Peyer's patch (tissue), 4 donors: ENCODE results near the gene PRDM5. TPM values are rescaled to one million over a fixed set of nuclear protein-coding genes. Genes with fewer than 3 reads are reported as not detected.

Source experiments
- DNase-seq, 3 donors: peaks; one replicate each; pipeline ENCODE4 v3.0.0-alpha.2; 2017 to 2019
- H3K27ac ChIP-seq, 4 donors: fragments of 200-600 bp; sonication (generic); one replicate each; pipeline ENCODE4 v1.5.1; 2016 to 2019
- H3K27me3 ChIP-seq, 2 donors: fragments of 200-600 bp; sonication (generic); one replicate each; pipeline ENCODE4 v1.5.1; 2019
- H3K36me3 ChIP-seq, 3 donors: fragments of 200-600 bp; sonication (generic); one replicate each; pipeline ENCODE4 v1.5.1; 2016 to 2019
- H3K4me1 ChIP-seq, 4 donors: fragments of 200-600 bp; sonication (generic); one replicate each; pipeline ENCODE4 v1.5.1; 2016 to 2019
- H3K4me3 ChIP-seq, 4 donors: fragments of 200-600 bp; sonication (generic); 1 replicate in 3 of 4; 2 replicates in 1 of 4; pipeline ENCODE4 v1.5.1; 2016 to 2019; ENCODE audit warnings: mild to moderate bottlenecking in 1 of 4
- H3K9me3 ChIP-seq, 4 donors: fragments of 200-600 bp; sonication (generic); one replicate each; pipeline ENCODE4 v1.5.1; 2016 to 2019; ENCODE audit warnings: mild to moderate bottlenecking in 1 of 4
- POLR2A ChIP-seq, 2 donors: fragments of 450-650 bp; IDR thresholded peaks; one replicate each; pipeline ENCODE4 v1.5.1; 2017; ENCODE audit warnings: antibody characterized with exemption in 2 of 2, mild to moderate bottlenecking in 2 of 2, moderate library complexity in 2 of 2
- total RNA-seq, 4 donors: library from RNA; depleted of rRNA; stranded (reverse); fragments of >200 nt; gene quantifications; one replicate each; pipeline ENCODE4 v1.1.0, GENCODE V29; 2016
- TF ChIP-seq, protein P1 (sequence below), 6 experiments: fragments of 450-650 bp in 4 of 6; fragments of 200-600 bp in 2 of 6; sonication (generic) in 1 of 6; IDR thresholded peaks; one replicate each; pipeline ENCODE4 v1.5.1; 2017 to 2019; ENCODE audit warnings: antibody characterized with exemption in 6 of 6, mild to moderate bottlenecking in 3 of 6, moderate library complexity in 1 of 6

The PRDM5 gene
- total RNA-seq, 4 donors from 2014 or later = 3.9 to 9.9 (median 5.3) TPM

DNA sequence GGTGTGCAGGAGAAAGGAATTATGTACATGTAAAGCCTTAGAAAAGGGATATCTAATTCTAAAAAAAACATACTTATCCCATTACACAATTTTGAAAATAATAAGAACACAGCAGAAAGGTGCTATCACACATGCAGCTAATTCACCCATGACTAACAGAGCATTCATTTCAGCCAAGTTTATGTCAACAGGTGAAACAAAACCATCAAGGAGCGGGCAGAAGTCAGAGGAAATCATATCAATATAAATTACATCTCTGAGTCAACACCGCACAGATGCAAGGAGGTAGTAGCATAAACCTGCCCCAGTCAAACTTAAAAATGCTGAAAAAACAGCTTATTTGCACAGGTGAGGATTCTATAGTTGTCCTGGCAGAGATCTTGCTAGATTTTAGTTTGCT is 197.9 kb downstream of the PRDM5 start:
- H3K9me3 ChIP-seq = no peaks in the 10 kb centered on the region
- TF ChIP-seq, protein P1, sequence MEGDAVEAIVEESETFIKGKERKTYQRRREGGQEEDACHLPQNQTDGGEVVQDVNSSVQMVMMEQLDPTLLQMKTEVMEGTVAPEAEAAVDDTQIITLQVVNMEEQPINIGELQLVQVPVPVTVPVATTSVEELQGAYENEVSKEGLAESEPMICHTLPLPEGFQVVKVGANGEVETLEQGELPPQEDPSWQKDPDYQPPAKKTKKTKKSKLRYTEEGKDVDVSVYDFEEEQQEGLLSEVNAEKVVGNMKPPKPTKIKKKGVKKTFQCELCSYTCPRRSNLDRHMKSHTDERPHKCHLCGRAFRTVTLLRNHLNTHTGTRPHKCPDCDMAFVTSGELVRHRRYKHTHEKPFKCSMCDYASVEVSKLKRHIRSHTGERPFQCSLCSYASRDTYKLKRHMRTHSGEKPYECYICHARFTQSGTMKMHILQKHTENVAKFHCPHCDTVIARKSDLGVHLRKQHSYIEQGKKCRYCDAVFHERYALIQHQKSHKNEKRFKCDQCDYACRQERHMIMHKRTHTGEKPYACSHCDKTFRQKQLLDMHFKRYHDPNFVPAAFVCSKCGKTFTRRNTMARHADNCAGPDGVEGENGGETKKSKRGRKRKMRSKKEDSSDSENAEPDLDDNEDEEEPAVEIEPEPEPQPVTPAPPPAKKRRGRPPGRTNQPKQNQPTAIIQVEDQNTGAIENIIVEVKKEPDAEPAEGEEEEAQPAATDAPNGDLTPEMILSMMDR (IDR thresholded peaks at IDR 0.05) = no peak
- no peak for TF ChIP-seq POLR2A (IDR thresholded peaks at IDR 0.05)
- no peak overlapping the region for H3K27ac ChIP-seq
- H3K27me3 ChIP-seq = no peaks in the 10 kb centered on the region
- no peaks in the 10 kb centered on the region for H3K4me1 ChIP-seq
- H3K4me3 ChIP-seq = no peak overlapping the region
- H3K36me3 ChIP-seq = no peaks in the 10 kb centered on the region
- no peak for DNase-seq

DNA sequence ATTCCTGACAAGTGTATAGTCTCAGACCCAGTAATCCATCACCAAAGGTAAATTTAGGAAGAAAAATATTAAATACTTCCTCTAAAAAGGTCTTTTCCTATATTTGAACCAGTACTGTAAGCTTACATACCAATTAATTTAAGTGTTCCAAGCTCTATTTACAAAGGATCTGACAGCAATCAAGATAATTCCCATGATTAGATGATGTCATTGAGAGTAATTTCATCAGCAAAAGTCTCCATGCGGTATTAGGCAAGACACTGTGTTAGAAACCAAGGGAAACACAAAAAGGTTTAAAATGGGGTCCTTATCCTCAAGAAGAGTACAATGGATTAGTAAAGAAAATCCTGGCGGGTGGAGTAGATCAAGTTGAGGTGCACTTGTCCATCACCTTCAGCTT is 198.5 kb downstream of the PRDM5 start:
- TF ChIP-seq, protein P1 (IDR thresholded peaks at IDR 0.05) = no peak
- TF ChIP-seq POLR2A (IDR thresholded peaks at IDR 0.05) = no peak
- no peaks in the 10 kb centered on the region for H3K36me3 ChIP-seq
- H3K27ac ChIP-seq = no peak overlapping the region
- no peaks in the 10 kb centered on the region for H3K4me1 ChIP-seq
- no peak overlapping the region for H3K4me3 ChIP-seq
- no peaks in the 10 kb centered on the region for H3K9me3 ChIP-seq
- H3K27me3 ChIP-seq = no peaks in the 10 kb centered on the region
- DNase-seq = no peak

GRCh38 chr4:120723105-120723504 is 199.4 kb downstream of the PRDM5 start:
- Histone ChIP-seq H3K27ac (no peak overlapping the region), H3K4me3 (no peak overlapping the region), H3K36me3 (no peaks in the 10 kb centered on the region), H3K4me1 (no peaks in the 10 kb centered on the region), H3K27me3 (no peaks in the 10 kb centered on the region), H3K9me3 (no peaks in the 10 kb centered on the region)
- DNase-seq = no peak
- TF ChIP-seq, protein P1 (IDR thresholded peaks at IDR 0.05) = no peak
- TF ChIP-seq POLR2A (IDR thresholded peaks at IDR 0.05) = no peak

DNA sequence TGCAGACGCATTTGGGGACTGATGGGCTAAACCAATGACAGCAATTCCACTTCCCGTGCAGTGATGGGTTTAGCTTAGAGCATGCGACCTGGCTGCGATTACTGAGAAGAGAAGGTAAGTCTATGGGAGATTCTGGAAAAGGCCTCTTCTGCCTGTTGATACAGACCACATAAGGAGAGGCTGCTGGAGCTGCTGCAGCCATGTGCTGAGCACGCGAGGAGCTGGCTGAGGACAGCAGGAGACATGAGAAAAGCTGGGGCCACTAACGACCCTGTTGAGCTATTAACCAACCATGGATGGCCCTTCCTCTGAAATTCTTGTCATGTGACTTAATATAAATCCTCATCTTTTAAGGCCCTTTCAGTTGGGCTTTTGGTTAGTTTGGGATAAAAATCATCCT is 199.9 kb downstream of the PRDM5 start:
- no peaks in the 10 kb centered on the region for H3K36me3 ChIP-seq
- no peak overlapping the region for H3K27ac ChIP-seq
- H3K9me3 ChIP-seq = no peaks in the 10 kb centered on the region
- H3K4me1 ChIP-seq = no peaks in the 10 kb centered on the region
- no peak overlapping the region for H3K4me3 ChIP-seq
- TF ChIP-seq POLR2A (IDR thresholded peaks at IDR 0.05) = no peak
- TF ChIP-seq, protein P1 (IDR thresholded peaks at IDR 0.05) = no peak
- no peaks in the 10 kb centered on the region for H3K27me3 ChIP-seq
- DNase-seq = no peak

DNA sequence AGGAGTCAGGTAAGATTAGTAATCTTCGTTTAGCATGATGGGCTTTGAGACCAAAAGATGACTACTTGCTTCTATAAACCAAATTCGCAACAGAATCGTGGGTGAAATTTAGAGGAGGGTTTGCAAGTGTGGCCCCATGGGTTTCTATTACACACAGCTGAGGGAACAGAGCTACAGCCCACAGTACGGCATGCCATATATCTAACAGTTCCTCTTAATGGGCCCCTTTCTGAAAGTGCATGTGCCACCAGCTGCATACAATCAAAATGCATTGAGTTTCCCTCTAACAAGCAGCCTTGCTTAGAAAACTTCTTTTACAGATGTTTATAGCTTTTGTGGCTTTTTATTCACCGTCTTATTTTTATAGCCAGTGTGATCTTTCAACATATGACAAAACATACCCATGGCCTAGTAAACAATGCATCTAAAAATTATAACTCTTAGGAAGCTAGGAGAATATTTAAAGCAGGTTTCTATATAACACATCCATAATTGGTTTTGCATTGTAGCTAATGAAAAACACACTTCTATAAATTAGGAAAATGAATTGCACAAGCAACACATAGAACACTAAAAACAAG is 202.1 kb downstream of the PRDM5 start:
- no peaks in the 10 kb centered on the region for H3K9me3 ChIP-seq
- no peaks in the 10 kb centered on the region for H3K36me3 ChIP-seq
- no peaks in the 10 kb centered on the region for H3K4me1 ChIP-seq
- DNase-seq = no peak
- TF ChIP-seq, protein P1 (IDR thresholded peaks at IDR 0.05) = no peak
- no peak for TF ChIP-seq POLR2A (IDR thresholded peaks at IDR 0.05)
- H3K27ac ChIP-seq = no peak overlapping the region
- H3K27me3 ChIP-seq = no peaks in the 10 kb centered on the region
- H3K4me3 ChIP-seq = no peak overlapping the region
